Limb (tissue), 2 donors: ENCODE measurements around the gene ZBTB20.

ENCODE experiments used
- DNase-seq, 2 donors: peaks; one replicate each; pipeline ENCODE4 v3.0.0-alpha.2; 2016; ENCODE audit errors: extremely low spot score in 2 of 2

The ZBTB20 gene

GRCh38 chr3:114417675-114418074 lies 729.4 kb downstream of the ZBTB20 start:
- DNase-seq = no peak

GRCh38 chr3:114417265-114417664 lies 729.8 kb downstream of the ZBTB20 start:
- no peak for DNase-seq

GRCh38 chr3:114411811-114412803 lies 735.0 kb downstream of the ZBTB20 start:
- no peak for DNase-seq

GRCh38 chr3:114411190-114411668 lies 735.9 kb downstream of the ZBTB20 start:
- DNase-seq = peak in 1 of 2 donors; percentile 36

GRCh38 chr3:114408736-114409670 lies 738.1 kb downstream of the ZBTB20 start:
- no peak for DNase-seq

- DNase-seq = no peak
These were observed 740.2 kb downstream of the ZBTB20 start for GRCh38 chr3:114406922-114407321.

GRCh38 chr3:114406286-114406685 lies 740.8 kb downstream of the ZBTB20 start:
- DNase-seq = no peak

- no peak for DNase-seq
These were observed 741.7 kb downstream of the ZBTB20 start for GRCh38 chr3:114405202-114405990.

- DNase-seq = no peak
These were observed 742.5 kb downstream of the ZBTB20 start for GRCh38 chr3:114404590-114404989.

- no peak for DNase-seq
These were observed 744.2 kb downstream of the ZBTB20 start for GRCh38 chr3:114402838-114403237.

GRCh38 chr3:114401346-114401745 lies 745.7 kb downstream of the ZBTB20 start:
- DNase-seq = no peak

- no peak for DNase-seq
These were observed 746.7 kb downstream of the ZBTB20 start for GRCh38 chr3:114400371-114400770.

- DNase-seq = no peak
These were observed 752.5 kb downstream of the ZBTB20 start for GRCh38 chr3:114394551-114394950.

GRCh38 chr3:114393367-114394072 lies 753.6 kb downstream of the ZBTB20 start:
- no peak for DNase-seq

GRCh38 chr3:114392831-114393230 lies 754.3 kb downstream of the ZBTB20 start:
- no peak for DNase-seq

GRCh38 chr3:114389156-114389555 lies 757.9 kb downstream of the ZBTB20 start:
- no peak for DNase-seq

GRCh38 chr3:114384558-114384903 lies 762.6 kb downstream of the ZBTB20 start:
- DNase-seq = no peak

- peak; percentile 79 to 84 for DNase-seq
These were observed 763.1 kb downstream of the ZBTB20 start for GRCh38 chr3:114383875-114384557.

- peak; percentile 46 to 63 for DNase-seq
These were observed 766.8 kb downstream of the ZBTB20 start for GRCh38 chr3:114380233-114380651.

- no peak for DNase-seq
These were observed 767.8 kb downstream of the ZBTB20 start for GRCh38 chr3:114379266-114379665.
